D721Med (cell line): ENCODE data around the gene EXOSC7.

Experiments used
- DNase-seq: peaks from one replicate; pipeline ENCODE4 v3.0.0; 2011; ENCODE audit warnings: low spot score; ENCODE audit not compliant: insufficient read length
- FAIRE-seq: peaks from 2 replicates; lab custom pipeline; 2011; peaks lifted over from hg19 to GRCh38; lab: Jason Lieb, UNC
- CTCF ChIP-seq: IDR thresholded peaks from 2 replicates; pipeline ENCODE4 v1.5.1; 2012; ENCODE audit warnings: mild to moderate bottlenecking, control low read depth; ENCODE audit not compliant: insufficient read depth; ENCODE audit errors: missing control alignments

EXOSC7 gene

GRCh38 chr3:45060165-45060892 lies 84.3 kb downstream of the EXOSC7 start:
- FAIRE-seq, result no peak
- no peak for DNase-seq
- no peak for TF ChIP-seq CTCF
